Erythroblast (primary cell): ENCODE measurements around the gene HSD17B3.

Experiments used
- GATA1 ChIP-seq: IDR thresholded peaks from 2 replicates; pipeline ENCODE4 v1.6.1; 2011; ENCODE audit warnings: low read depth, mild to moderate bottlenecking, control low read depth, low read length, moderate library complexity
- POLR2A ChIP-seq: IDR thresholded peaks from 2 replicates; pipeline ENCODE4 v1.6.1; 2011; ENCODE audit warnings: mild to moderate bottlenecking, low read length

- TF ChIP-seq POLR2A (no peak), GATA1 (no peak)
Measured at GRCh38 chr9:96258967-96259366, 43.0 kb downstream of the HSD17B3 start.
